ENCODE measurements around the gene NFIB.
A peak's percentile ranks its signal among the peaks of the same experiment; 100 is the strongest.

NFIB gene

GRCh38 chr9:14303521-14303920 is 10.4 kb downstream of the NFIB start:
- DNase-seq: peak; percentile 82

- peak; percentile 73 for DNase-seq
These were observed 10.8 kb downstream of the NFIB start for GRCh38 chr9:14303100-14303499.

GRCh38 chr9:14302405-14302804 is 11.5 kb downstream of the NFIB start:
- DNase-seq: peak; percentile 76

GRCh38 chr9:14301583-14302021 is 12.3 kb downstream of the NFIB start:
- DNase-seq: peak; percentile 100

- DNase-seq: no peak
These were observed 12.9 kb downstream of the NFIB start for GRCh38 chr9:14301006-14301405.

GRCh38 chr9:14300588-14300987 is 13.4 kb downstream of the NFIB start:
- no peak for DNase-seq

- no peak for DNase-seq
These were observed 13.9 kb downstream of the NFIB start for GRCh38 chr9:14300040-14300439.

GRCh38 chr9:14298601-14299022 is 15.3 kb downstream of the NFIB start:
- DNase-seq: peak; percentile 83

GRCh38 chr9:14296495-14297113 is 17.3 kb downstream of the NFIB start:
- peak; percentile 94 for DNase-seq

GRCh38 chr9:14294659-14295058 is 19.3 kb downstream of the NFIB start:
- no peak for DNase-seq

- DNase-seq: no peak
These were observed 20.1 kb downstream of the NFIB start for GRCh38 chr9:14293801-14294200.

- DNase-seq: no peak
These were observed 21.7 kb downstream of the NFIB start for GRCh38 chr9:14292181-14292739.

GRCh38 chr9:14289916-14290315 is 24.0 kb downstream of the NFIB start:
- DNase-seq: no peak

- DNase-seq: no peak
These were observed 25.5 kb downstream of the NFIB start for GRCh38 chr9:14288433-14288832.

- DNase-seq: no peak
These were observed 27.8 kb downstream of the NFIB start for GRCh38 chr9:14286121-14286520.

- no peak for DNase-seq
These were observed 30.7 kb downstream of the NFIB start for GRCh38 chr9:14283276-14283675.

- DNase-seq: no peak
These were observed 32.1 kb downstream of the NFIB start for GRCh38 chr9:14281876-14282275.

- peak; percentile 90 for DNase-seq
These were observed 32.7 kb downstream of the NFIB start for GRCh38 chr9:14281136-14281795.

- DNase-seq: no peak
These were observed 34.3 kb downstream of the NFIB start for GRCh38 chr9:14279671-14280070.

GRCh38 chr9:14278291-14278721 is 35.6 kb downstream of the NFIB start:
- DNase-seq: no peak

GRCh38 chr9:14277761-14278160 is 36.2 kb downstream of the NFIB start:
- DNase-seq: no peak

- DNase-seq: peak; percentile 100
These were observed 36.7 kb downstream of the NFIB start for GRCh38 chr9:14277244-14277643.

GRCh38 chr9:14275331-14275730 is 38.6 kb downstream of the NFIB start:
- no peak for DNase-seq

GRCh38 chr9:14273696-14274121 is 40.2 kb downstream of the NFIB start:
- no peak for DNase-seq

Measured in NCI-H446 treated with DMSO at 0.1 percent for 48 hours (cell line).